SHP77 (cell line): ENCODE data around the gene TEAD4.

Source experiments
- DNase-seq, 2 experiments: peaks; one replicate each; lab custom pipeline; 2025; lab: John Stamatoyannopoulos, UW

Gene TEAD4

DNA sequence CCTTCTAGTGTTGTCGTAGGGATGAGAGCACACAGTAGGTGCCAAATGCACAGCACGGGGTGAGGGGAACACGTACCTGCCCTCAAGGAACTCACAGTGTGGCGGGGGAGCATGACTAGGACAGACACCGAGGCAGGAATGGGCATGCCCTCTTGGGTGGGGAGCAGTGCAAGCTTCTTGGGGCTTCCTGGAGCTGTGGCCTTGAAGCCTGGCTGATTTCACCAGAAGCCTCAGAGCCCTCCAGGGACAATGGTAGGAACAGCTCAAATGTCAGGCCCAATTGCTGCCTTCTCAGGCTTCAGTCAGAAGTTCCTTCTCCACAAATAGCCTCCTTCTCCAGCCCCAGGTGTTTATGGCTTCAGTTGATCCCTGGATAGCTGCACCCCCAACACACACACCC is 43.4 kb downstream of the TEAD4 start:
- DNase-seq = no peak

DNA sequence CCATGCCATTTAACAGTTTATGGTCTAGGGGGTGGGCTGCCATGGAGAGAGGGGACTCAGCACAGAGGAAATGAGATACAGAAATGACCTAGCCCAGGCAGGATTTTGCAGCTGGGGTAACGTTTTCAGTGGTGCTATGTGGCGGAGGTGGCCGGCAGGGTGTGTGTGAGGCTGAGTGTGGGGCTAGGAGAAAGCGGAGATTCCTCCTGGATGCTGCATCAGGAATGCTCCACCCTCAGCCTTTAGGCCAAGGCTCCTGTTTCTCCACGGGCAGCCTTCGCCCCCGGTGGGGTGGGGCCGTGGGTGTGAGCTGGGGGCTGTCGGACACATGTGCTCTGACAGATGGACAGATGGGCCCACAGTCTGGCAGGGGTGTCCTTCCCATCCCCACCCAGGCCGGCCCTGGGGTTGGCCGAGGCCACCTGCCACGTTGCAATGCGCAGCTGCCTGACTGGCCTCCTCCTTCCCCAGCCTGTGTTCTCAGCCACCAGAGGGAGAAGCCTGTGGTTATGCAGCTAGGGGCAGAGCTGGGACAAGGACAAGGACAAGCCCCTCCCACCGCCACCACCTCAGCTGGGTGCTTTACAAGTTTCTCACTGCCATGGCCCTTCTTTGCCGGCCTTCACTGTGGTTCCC is 44.3 kb downstream of the TEAD4 start:
- DNase-seq = no peak

GRCh38 chr12:3004655-3005565 is 45.7 kb downstream of the TEAD4 start:
- DNase-seq = no peak

DNA sequence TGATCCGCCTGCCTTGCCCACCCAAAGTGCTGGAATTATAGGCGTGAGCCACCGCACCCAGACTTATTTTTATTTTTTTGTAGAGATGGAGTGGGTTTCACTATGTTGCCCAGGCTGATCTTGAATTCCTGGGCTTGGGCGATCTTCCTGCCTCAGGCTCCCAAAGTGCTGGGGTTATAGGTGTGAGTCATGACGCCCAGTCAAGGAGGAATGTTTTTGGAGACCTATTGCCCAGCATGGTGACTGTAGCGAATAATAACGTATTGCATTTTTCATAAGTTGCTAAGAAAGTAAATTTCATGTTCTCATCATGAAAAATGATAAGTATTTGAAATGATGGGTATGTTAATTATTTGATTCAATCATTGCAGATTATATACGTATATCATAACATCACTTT is 46.5 kb downstream of the TEAD4 start:
- no peak for DNase-seq

- DNase-seq = no peak
Measured at GRCh38 chr12:3009780-3010179, 50.6 kb downstream of the TEAD4 start.

DNA sequence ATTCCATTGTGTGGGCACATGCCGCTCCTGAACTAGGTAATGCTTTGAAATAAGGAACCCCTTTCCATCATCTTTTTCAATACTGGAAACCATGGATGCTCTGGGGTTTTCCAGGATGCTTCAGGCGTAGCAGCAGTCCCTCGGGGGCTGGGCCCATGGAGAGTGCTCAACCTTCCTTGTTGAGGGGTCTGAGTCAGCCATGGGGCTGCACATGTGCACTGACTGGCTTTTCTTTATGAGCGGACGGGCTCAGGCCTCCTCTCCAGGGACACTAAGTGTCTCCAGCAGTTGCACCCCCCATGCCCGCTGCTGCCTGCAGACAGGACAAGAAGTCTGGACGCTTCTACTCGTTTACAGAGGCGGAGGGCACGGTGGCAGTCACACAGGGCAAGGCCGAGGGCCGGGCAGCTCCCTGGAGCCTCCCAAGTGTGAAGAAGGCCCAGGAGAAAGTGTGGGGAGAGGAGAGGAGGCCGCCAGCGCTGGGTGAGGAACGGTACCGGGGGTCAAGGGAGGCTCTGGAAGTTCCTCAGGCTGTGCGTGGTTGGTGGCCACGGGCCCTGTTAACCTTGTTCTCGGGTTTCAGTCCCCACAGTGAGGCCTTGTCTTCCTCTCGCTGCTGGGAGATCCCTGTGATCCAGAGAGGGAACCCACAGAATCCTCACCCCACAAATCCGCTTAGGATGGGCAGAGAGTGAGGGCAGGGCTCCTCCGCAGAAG is 51.2 kb downstream of the TEAD4 start:
- DNase-seq = no peak

- DNase-seq = no peak
Measured at GRCh38 chr12:3012786-3013185, 53.6 kb downstream of the TEAD4 start.

DNA sequence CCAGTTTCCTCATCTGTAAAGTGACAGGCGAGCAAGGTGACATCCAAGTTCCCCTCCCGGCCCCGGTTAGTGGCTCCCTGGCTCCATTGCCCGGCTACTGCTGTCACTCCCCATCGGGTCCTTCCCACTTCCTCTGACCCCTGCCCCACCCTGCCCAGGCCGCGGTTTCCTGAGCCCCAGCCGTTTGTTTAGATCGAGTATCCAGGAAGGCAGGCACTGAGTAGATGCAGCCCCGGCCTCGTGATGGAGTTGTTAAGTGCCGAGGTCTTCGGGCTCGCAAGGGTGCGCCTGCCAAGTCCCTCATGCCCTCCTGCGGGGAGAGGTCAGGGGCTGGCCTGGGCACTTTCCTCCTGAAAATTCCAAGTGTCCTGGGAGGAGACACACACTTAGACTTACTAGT is 55.4 kb downstream of the TEAD4 start:
- no peak for DNase-seq

GRCh38 chr12:3015356-3015755 is 56.2 kb downstream of the TEAD4 start:
- DNase-seq = no peak

DNA sequence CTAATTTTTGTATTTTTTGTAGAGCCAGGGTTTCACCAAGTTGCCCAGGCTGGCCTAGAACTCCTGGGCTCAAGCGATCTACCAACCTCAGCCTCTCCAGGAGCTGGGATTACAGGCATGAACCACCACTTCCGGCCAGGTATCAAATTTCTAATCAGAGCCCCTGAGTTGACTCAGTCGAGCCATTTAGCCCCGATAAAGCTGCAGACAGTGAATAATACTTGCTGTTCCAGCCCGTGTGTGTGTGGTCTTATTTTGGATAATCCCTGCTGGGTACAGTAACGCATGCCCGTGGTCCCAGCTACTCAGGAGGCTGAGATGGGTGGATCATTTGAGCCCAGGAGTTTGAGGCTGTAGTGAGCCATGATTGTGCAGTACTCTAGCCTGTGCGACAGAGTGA is 57.0 kb downstream of the TEAD4 start:
- DNase-seq = no peak

DNA sequence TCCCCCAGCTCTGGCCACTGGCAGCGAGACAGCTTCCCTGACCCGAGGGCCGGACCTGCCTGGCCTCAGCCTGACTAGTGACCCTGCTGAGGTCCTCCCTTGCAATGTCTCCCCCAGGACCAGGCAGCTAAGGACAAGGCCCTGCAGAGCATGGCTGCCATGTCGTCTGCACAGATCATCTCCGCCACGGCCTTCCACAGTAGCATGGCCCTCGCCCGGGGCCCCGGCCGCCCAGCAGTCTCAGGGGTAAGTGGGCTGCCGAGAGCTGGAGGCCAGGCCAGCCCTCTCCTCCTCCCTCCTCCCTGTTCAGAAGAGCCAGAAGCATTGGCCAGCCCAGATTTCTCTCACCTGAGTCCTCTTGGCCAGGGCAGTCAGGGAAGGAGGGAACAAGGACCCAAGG is 58.1 kb downstream of the TEAD4 start:
- DNase-seq = no peak

DNA sequence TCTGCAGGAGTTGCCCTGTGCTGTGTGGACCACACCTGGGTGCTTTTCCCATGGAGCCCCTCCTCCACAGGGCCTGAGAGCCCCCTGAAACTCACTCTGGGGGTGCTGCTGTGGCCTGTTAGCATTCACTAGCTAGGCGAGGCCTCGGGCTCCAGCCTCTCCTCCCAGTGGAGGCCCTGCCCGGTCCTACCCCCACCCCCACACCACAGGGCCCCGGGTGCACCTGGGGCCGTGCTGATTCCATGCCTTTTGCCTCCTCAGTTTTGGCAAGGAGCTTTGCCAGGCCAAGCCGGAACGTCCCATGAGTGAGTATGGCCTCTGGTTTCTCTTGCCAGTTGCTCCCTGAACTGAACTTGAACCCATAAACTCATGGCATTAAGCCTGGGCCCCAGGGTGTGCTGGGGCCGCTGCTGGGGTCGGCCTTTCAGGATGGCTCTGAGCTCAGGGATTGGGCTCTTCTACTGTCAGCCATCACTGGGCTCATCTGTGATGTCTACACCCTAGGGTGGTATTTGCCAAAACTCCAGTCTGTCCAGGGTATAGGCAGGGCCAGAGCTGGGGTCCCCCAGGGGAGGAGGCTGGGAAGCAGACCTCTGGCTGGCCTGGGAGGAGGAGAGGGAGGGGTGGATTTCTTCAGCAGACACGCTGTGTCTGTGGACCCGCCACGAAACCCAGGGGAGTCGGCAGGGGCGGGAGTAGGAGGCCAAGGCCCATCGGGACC is 59.2 kb downstream of the TEAD4 start:
- DNase-seq = no peak

DNA sequence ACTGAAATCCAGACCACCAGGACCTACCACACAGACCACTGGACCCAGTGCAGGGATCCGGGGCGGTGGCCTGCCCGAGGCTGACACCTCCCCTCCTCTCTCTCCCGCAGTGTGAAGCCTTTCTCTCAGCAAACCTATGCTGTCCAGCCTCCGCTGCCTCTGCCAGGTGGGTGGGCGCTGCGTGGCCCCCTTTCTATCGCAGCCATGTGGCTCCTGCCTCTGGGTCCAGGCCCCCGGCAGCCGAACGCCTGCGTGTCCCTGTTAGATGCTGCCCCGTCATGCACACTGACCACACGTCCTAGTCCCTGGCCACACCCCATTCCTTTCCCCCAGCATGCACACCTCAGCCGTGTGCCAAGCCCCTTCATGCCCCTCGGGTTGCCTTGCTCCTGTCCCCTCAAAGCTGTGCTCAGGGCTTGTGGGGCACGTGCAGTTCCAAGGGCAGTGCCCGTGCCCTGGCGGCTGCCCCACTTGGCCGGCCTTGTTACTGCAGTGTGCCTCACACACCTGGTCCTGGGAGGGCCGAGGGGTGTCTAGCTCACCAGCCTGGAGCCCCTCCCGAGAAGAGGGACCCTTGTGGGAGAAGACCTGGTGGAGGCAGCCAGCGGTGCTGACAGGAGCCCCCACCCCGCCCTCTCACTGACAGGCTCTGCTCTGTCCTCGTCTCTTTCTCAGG is 59.9 kb downstream of the TEAD4 start:
- no peak for DNase-seq

GRCh38 chr12:3020399-3020798 is 61.2 kb downstream of the TEAD4 start:
- no peak for DNase-seq

DNA sequence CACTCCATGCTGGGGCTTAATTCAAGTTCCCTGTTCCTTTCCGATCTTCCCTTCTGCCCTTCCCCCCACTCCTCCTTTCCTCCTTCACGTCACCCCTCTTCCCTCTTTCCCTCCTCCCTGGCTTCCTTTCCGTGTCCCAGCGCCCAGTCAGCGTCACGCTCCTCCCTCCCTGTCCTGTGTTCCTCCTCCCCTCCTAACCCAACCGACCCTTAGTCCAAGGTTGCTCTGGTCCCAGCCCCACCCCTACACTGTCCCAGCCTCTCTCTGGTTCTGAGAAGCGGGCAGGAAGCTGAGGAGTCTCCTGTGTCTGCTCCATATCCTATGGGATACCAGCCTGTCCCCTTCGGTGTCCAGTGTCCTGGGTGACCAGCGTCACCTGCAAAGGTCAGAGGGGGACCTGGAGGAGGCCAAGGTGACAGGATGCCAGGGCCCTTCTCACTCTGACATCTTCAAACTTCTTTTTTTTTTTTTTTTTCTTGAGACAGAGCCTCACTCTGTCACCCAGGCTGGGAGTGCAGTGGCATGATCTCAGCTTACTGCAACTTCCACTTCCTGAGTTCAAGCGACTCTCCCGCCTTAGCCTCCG is 61.7 kb downstream of the TEAD4 start:
- no peak for DNase-seq

GRCh38 chr12:3022411-3022810 is 63.2 kb downstream of the TEAD4 start:
- no peak for DNase-seq

DNA sequence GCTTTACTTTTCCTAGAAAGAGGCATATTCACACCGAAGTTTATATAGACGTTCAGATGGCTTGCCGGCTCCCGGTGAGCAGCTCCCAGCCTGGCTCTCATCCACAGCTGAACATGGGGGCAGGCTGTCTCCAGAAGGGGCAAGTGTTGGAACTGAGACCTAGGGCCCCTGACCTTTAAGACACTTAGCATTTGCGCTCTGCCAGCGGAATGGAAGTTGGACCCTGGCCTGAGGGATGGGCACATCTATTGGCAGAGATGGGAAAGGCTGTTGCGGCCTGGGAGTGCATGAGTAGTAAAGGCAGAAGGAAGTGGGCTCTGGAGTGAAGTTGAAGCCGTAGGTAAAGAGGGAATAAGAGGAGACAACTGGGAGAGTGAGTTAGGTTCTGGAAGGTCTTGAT is 63.8 kb downstream of the TEAD4 start:
- no peak for DNase-seq

- DNase-seq = no peak
Measured at GRCh38 chr12:3028108-3028507, 68.9 kb downstream of the TEAD4 start.

DNA sequence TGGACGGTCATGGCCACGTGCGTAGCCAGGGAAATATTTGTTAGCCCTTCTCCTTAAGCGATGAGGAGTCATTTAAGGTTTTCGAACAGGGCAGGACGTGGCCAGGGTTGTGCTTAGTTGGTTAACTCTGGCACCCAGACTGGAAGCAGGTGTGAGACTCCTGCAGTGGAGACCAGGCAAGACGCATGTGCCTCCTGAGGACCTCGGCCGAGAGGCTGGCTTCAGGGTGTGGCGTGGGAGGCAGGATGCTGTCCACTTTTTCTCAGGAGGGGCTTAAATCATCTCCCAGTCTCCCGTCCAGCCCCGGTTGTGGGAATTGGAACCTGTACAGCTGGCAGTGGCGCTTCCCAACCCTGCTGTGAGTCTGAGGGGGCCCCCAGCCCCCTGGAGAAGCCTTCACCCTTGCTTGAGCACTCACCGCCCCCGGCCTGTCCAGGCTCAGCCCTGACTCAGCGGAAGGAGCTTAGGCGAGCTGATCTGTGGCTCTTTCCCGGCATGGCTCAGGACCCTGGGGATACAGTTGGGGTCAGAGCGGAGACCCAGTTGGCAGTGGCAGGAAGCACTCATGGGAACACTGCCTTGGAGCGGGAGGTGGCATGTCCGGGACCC is 71.7 kb downstream of the TEAD4 start:
- DNase-seq = no peak

DNA sequence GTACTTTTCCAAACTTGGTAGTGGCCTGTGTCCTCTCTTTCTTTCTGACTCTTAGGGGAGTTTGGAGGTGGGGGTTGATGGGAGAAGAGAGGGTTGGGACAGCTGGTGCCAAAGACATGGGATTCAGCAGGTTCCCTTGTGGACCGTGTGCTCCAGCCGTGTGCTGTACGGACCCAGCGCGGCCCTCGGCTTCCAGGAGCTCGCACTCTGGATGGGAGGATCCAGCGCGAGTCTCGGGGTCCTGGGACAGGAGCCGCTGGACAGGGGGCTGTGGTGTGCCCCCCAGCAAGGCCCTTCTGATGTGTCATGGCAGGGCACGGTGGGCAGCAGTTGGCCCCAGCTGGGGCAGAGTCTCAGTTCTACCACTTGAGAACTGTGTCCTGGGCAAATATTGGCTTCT is 73.0 kb downstream of the TEAD4 start:
- no peak for DNase-seq
